GM12872 (cell line): ENCODE results near the gene ZYG11B.
A peak's percentile ranks its signal among the peaks of the same experiment; 100 is the strongest.

Experiments
- CTCF ChIP-seq: IDR thresholded peaks from 3 replicates; pipeline ENCODE4 v1.5.1; 2011; ENCODE audit warnings: low read depth, mild to moderate bottlenecking, low read length, moderate library complexity; ENCODE audit not compliant: insufficient read depth

Gene ZYG11B

GRCh38 chr1:52786148-52786547 is 59.9 kb downstream of the ZYG11B start:
- no peak for TF ChIP-seq CTCF

GRCh38 chr1:52792036-52792435 is 65.8 kb downstream of the ZYG11B start:
- TF ChIP-seq CTCF, result no peak

- TF ChIP-seq CTCF, result no peak
These were observed 69.2 kb downstream of the ZYG11B start for GRCh38 chr1:52795464-52795863.

- TF ChIP-seq CTCF, result no peak
These were observed 72.1 kb downstream of the ZYG11B start for GRCh38 chr1:52798331-52798730.

GRCh38 chr1:52801011-52801410 is 74.8 kb downstream of the ZYG11B start:
- TF ChIP-seq CTCF, result no peak

GRCh38 chr1:52814465-52814864 is 88.2 kb downstream of the ZYG11B start:
- no peak for TF ChIP-seq CTCF

- peak; percentile 21; the same call in 1 of the 3 replicates for TF ChIP-seq CTCF
These were observed 99.6 kb downstream of the ZYG11B start for GRCh38 chr1:52825868-52826267.

GRCh38 chr1:52834798-52835197 is 108.5 kb downstream of the ZYG11B start:
- TF ChIP-seq CTCF, result no peak
